Fibroblast of skin of scalp (primary cell): ENCODE measurements around the gene UGGT1.
A peak's percentile ranks its signal among the peaks of the same experiment; 100 is the strongest.
"Not testable (repeated sequence)": the region's sequence is repeated elsewhere in the genome, so short reads cannot be mapped to it uniquely, and the experiment has no call there.

Experiments
- DNase-seq: peaks from one replicate; pipeline ENCODE4 v3.0.0-alpha.2; 2013

Gene UGGT1

GRCh38 chr2:128178149-128178649 lies 87.2 kb downstream of the UGGT1 start:
- no peak for DNase-seq

DNA sequence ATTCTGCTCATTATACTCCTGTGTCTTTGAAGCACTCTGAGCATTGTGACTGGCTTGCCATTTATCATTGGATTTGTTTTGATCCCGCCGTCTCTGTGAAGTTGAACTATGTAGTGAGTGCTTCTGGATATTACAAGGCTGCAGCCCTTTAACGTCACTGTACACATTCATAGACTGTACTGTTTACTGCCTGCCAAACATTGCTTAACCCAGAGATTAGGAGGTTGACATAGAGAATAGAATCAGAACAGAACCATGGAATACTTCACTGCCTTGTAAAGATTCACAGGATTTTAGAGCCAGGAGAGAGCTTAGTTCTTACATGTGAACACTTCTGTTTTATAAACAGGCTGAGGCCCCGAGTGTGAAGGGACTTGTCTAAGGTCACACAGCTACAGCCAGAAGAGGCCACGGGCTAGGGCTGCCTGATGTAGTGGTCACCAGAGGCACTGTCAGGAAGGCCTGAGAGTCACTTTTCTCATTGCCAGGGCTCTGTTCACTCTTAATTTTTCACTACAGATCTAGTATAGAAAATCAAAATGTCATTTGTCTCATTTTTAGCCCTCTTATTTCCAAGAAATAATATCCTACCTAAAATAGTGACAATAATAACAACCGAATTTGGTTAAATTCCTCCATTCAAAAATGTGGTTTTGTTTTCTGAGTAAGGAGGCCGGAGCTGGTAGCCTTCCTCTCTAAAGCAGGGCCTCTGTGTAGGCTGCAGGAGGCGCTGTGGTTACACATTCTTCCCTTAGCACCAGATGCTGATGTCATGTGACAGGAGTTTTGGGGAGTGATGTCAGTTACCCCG lies 87.9 kb downstream of the UGGT1 start:
- peak; percentile 70 for DNase-seq

DNA sequence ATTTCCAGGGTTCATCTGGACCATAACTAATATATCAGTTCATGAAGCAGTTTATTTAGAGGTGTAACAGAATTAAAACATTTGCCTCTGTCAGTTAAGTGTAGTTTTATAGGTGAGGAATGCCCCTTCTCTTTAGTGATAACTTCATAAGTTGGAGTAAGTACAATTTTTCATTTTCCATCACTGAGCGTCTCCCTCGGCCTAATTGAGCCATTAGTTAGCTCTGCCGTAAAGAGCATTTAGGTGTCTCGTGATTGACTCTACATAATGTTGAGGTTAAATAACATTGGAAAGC lies 88.4 kb downstream of the UGGT1 start:
- no peak for DNase-seq

DNA sequence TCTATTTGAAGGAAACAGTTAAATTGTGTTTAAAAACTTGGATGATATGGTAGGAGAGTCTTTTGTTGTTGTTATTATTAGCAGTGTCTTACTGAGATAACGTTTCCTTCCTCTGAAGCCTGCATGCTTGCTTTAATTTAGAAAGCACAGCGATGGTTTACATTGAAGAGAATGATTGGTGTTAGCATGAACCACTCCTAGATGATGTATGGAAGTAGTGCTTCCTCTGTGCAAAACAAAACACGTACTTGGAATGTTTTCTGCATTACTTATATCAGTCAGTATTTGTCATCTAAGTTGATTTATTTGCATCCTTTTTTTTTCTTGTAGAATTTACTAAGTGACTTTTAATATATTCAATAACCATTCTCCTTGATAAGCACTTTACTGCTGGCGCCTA lies 89.0 kb downstream of the UGGT1 start:
- DNase-seq = no peak

DNA sequence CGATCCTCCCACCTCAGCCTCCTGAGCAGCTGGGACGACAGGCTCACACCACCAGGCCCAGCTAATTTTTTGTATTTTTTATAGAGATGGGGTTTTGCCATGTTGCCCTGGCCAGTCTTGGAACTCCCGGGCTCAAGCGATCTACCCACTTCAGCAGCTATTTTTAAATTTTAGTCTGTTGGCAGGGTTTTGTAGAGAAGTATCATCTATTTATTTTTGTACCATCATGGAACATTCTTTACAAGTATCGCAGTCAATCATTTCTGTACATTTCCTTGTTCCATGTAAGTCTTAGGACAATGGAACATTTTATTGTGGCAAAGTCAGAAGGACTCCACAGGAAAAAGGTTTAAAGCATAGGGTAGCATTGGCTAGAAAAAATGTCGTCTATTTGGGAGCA lies 94.6 kb downstream of the UGGT1 start:
- DNase-seq = no peak

DNA sequence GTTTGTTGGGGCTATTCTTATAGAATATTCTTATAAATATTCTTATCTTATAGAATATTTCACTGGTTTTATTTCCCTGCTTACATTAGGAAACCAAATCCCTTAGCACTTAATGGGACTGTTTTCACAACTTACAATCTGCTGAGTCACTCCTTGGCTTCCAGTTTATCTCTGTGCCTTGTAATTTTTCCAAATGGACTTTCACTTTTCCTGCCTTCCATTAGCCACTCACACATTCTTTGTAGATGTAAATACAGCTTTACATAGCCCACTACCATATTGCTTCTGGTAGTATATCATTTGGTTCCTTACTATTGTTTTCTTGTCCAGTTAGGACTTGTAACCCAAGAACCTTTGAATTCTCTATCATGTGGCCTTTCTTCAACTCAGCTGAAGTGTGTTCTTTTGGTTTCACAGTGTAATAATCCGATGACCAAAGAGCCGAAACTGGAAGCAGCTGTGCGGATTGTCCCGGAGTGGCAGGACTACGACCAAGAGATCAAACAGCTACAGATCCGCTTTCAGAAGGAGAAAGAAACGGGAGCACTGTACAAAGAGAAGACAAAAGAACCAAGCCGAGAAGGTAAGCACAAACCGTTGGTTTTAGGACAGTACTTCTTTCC lies 96.1 kb downstream of the UGGT1 start:
- peak; percentile 77 for DNase-seq

GRCh38 chr2:128195435-128195984 lies 104.5 kb downstream of the UGGT1 start:
- DNase-seq = no peak

GRCh38 chr2:128196026-128196425 lies 105.0 kb downstream of the UGGT1 start:
- no peak for DNase-seq

GRCh38 chr2:128196471-128196931 lies 105.5 kb downstream of the UGGT1 start:
- DNase-seq = no peak

DNA sequence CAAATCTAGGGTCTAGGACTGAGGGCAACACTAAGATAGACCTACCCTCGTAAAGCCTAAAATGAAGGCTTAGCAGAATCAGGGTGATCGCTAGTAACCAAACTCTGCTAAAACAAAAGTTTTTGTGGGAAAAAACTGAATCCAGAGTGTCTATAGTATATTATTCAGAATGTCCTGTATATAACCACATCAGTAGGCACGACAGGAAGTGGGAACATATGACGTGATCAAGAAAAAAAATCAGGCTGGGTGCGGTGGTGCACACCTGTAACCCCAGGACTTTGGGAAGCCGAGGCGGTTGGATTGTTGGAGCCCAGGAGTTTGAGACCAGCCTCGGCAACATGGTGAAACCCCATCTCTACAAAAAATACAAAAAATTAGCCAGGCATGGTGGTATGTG lies 106.1 kb downstream of the UGGT1 start:
- no peak for DNase-seq

DNA sequence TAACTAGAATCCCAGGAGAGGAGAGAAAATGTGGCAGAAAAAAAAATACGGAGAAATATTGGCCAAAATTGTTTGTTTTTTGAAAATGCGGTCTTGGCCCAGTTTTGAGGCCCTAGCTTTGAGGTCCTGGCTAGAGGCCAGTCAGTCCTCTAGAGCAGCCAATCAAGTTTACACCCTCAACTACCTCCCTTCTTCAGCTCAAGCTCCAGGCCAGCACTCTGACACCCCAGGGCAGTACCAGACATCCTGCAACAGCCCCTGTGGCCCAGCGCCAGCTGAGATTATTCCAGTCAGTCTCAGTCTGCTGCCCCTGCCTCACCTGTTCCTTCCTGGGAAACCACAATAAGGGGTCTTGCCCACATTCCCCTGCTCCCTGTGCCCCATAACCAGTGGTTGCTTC lies 107.7 kb downstream of the UGGT1 start:
- DNase-seq = no peak

DNA sequence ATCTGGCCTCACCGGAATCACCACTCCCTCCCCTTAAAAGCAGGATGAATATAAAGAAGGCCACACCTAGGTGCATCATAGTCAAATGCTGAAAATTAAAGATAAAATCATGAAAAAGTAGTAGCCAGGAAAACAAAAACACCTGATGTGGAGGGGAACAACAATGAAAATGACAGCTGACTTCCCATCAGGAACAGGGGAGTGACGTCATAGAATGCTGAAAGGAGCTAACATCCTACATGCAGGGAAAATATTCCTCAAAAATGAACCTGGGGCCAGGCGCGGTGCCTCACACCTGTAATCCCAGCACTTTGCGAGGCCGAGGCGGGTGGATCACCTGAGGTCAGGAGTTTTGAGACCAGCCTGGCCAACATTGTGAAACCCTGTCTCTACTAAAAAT lies 108.1 kb downstream of the UGGT1 start:
- DNase-seq = no peak

- no peak for DNase-seq
Measured at GRCh38 chr2:128202791-128203190, 111.8 kb downstream of the UGGT1 start.

GRCh38 chr2:128206245-128206644 lies 115.2 kb downstream of the UGGT1 start:
- DNase-seq = no peak

DNA sequence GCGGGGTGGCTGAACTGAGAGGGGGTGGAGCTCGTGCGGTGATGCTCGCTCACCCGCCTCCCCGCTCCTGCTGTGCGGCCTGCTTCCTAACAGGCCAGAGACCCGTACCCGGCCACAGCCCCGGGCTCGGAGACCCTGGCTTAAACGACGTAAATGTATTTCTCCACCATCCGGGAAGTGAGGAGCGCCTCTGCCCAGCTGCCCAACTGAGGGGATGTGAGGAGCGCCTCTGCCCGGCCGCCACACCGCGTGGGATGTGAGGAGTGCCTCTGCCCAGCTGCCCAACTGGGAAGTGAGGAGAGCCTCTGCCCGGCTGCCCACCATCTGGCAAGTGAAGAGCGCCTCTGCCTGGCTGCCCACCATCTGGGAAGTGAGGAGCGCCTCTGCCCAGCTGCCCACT lies 117.0 kb downstream of the UGGT1 start:
- no peak for DNase-seq

- not testable (repeated sequence) for DNase-seq
Measured at GRCh38 chr2:128208631-128209324, 117.8 kb downstream of the UGGT1 start.

DNA sequence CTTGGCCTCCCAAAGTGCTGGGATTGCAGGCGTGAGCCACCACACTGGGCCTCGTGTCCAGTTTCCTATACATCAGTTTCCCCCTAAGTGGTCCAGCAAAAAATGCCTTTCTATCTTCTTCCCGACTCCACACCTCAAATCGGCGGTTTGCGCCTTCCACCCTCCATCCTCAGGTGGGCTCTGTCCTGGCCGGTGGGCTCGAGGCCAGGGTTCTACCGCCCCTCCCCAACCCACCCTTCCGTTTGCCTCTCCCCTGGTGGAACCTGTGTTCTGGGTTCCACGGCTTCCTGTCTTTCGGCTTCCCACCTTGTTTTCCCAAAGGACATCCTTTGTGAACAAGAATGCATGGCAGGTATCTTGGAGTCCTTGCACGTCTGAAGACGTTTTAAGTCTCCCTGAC lies 123.3 kb downstream of the UGGT1 start:
- no peak for DNase-seq

DNA sequence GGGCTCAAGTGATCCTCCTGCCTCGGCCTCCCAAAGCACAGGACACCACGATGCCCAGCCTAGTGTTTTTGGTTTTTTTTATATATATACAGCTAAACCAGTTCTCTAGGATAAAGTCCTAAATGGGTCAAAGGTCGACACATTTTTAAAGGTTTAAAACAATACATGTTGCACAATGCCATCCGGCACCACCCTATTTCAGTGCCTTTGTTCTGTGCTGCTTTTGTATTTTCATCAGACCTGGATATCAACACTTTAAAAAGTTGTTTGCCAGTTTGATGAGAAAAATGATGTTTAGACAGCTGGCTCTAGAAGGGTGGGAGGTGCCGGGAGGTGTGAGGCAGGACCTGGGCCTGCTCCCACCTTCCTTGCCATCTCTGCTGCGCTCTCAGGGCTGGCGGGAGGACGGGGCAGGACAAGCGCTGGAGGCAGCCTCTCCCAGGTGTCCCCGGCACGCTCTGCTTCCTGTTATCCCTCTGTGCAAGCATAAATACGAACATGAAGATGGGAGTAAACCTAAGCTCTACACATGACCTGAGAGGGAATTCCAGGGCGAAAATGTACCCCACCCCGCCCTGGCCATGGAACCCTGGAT lies 124.0 kb downstream of the UGGT1 start:
- no peak for DNase-seq

DNA sequence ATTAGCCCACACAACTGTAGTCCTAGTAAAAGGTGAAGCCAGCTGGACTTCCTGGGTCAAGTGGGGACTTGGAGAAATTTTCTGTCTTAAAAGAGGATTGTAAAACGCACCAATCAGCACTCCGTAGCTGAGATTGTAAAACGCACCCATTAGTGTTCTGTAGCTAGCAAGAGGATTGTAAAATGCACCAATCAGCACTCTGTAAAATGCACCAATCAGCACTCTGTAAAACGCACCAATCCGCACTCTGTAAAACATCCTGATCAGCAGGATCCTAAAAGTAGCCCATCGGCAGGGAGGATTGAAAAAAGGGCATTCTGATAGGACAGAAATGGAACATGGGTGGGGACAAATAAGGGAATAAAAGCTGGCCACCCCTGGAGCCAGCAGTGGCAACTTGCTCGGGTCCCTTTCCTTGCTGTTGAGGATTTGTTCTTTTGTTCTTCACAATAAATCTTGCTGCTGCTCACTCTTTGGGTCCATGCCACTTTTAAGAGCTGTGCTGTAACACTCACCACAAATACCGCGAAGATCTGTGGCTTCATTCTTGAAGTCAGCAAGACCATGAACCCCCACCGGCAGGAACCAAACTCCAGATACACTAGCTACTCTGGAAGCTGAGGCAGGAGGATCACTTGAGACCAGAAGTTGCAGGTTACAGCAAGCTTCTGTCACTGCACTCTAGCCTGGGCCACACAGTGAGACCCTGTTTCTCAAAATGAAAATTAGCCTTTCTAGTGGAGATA lies 125.1 kb downstream of the UGGT1 start:
- DNase-seq = peak; percentile 29

DNA sequence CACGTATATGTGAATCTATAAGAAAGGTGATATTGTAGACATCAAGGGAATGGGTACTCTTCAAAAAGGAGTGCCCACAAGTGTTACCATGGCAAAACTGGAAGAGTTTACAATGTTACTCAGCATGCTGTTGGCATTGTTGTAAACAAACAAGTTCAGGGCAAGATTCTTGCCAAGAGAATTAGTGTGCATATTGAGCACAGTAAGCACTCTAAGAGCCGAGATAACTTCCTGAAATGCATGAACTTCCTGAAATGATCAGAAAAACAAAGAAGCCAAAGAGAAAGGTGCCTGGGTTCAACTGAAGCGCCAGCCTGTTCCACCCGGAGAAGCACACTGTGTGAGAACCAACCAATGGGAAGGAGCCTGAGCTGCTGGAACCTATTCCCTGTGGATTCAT lies 126.7 kb downstream of the UGGT1 start:
- DNase-seq = no peak

DNA sequence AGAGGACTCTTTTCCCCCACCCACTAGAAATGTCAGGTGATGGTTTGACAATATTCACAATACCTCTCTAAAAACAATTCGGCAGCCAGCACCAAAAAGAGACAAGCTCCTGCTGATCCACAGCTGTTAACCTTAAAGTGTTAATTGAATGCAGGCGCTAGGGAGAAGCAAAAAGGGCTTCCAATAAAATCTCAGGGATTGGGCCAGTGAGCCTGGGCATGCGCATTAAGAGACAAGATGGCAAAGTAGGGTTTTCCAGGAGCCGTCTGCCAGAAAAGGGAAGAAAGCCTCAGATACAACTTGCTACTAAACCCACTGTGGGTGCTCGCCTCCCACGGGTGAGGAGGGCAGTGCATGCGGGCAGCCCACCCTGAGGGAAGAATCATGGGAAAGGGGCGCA lies 128.9 kb downstream of the UGGT1 start:
- peak; percentile 19 for DNase-seq

- DNase-seq = no peak
Measured at GRCh38 chr2:128227862-128228261, 136.9 kb downstream of the UGGT1 start.
